Measurements from ENCODE around the gene AR. TPM values are rescaled to one million over a fixed set of nuclear protein-coding genes. Genes with fewer than 3 reads are reported as not detected.

Gene AR
- total RNA-seq, 1 experiment from 2014 or later: not detected

GRCh38 chrX:67673741-67674274 lies 130.0 kb downstream of the AR start:
- Histone ChIP-seq H3K9me3 (ENCODE audit: low read length) (no peaks in the 10 kb centered on the region), H3K9me2 (replicated peaks; ENCODE audit: low read length) (no peaks in the 10 kb centered on the region), H3K27me3 (ENCODE audit: low read length) (no peaks in the 10 kb centered on the region), H2AFZ (ENCODE audit: low read length) (no peak overlapping the region), H3K4me1 (ENCODE audit: insufficient read depth, low read length) (no peaks in the 10 kb centered on the region), H3K4me3 (ENCODE audit: low read length) (no peak overlapping the region), H4K20me1 (ENCODE audit: low read length) (no peaks in the 10 kb centered on the region), H3K79me2 (ENCODE audit: low read length) (no peaks in the 10 kb centered on the region), H3K27ac (ENCODE audit: low read length) (no peak overlapping the region), H3F3A (ENCODE audit: low read length, unreplicated experiment) (no peaks in the 10 kb centered on the region), H3K36me3 (ENCODE audit: low read depth, low read length) (no peaks in the 10 kb centered on the region), H3K4me2 (ENCODE audit: low read length) (no peak overlapping the region), H3K9ac (ENCODE audit: low read length) (no peak overlapping the region)
- DNase-seq: no peak
- no TSS peak for BruUV-seq (replicated peaks)
- intact Hi-C loops (cut with micrococcal nuclease): no loop called here
- TF ChIP-seq CTCF (conservative IDR thresholded peaks at IDR 0.05; ENCODE audit: low read depth, low read length) (no peak), EZH2 (IDR thresholded peaks at IDR 0.05; ENCODE audit: low read length, unreplicated experiment) (no peak), EZH2phosphoT487 (IDR thresholded peaks at IDR 0.05; ENCODE audit: borderline replicate concordance, low read length) (no peak)
- no peak for ATAC-seq
- ChIA-PET POLR2A (ENCODE audit: unreplicated experiment) (no interaction called here), CTCF (no interaction called here)

GRCh38 chrX:67674741-67675140 lies 130.9 kb downstream of the AR start:
- H2AFZ ChIP-seq (ENCODE audit: low read length): no peak overlapping the region
- ATAC-seq (no peak), DNase-seq (no peak)
- POLR2A ChIA-PET (ENCODE audit: unreplicated experiment): no interaction called here
- H4K20me1 ChIP-seq (ENCODE audit: low read length): no peaks in the 10 kb centered on the region
- TF ChIP-seq EZH2 (IDR thresholded peaks at IDR 0.05; ENCODE audit: low read length, unreplicated experiment) (no peak), EZH2phosphoT487 (IDR thresholded peaks at IDR 0.05; ENCODE audit: borderline replicate concordance, low read length) (no peak), CTCF (conservative IDR thresholded peaks at IDR 0.05; ENCODE audit: low read depth, low read length) (no peak)
- no peaks in the 10 kb centered on the region for H3K36me3 ChIP-seq (ENCODE audit: low read depth, low read length)
- intact Hi-C loops (cut with micrococcal nuclease): no loop called here
- H3K9ac ChIP-seq (ENCODE audit: low read length): no peak overlapping the region
- H3K27ac ChIP-seq (ENCODE audit: low read length): no peak overlapping the region
- no peaks in the 10 kb centered on the region for H3K27me3 ChIP-seq (ENCODE audit: low read length)
- no peak overlapping the region for H3K4me3 ChIP-seq (ENCODE audit: low read length)
- H3K4me2 ChIP-seq (ENCODE audit: low read length): no peak overlapping the region
- no peaks in the 10 kb centered on the region for H3K79me2 ChIP-seq (ENCODE audit: low read length)
- BruUV-seq (replicated peaks): no TSS peak
- CTCF ChIA-PET: no interaction called here
- no peaks in the 10 kb centered on the region for H3K4me1 ChIP-seq (ENCODE audit: insufficient read depth, low read length)
- no peaks in the 10 kb centered on the region for H3K9me3 ChIP-seq (ENCODE audit: low read length)
- H3K9me2 ChIP-seq (replicated peaks; ENCODE audit: low read length): no peaks in the 10 kb centered on the region
- no peaks in the 10 kb centered on the region for H3F3A ChIP-seq (ENCODE audit: low read length, unreplicated experiment)

GRCh38 chrX:67684136-67684535 lies 140.3 kb downstream of the AR start:
- Histone ChIP-seq H3K36me3 (ENCODE audit: low read depth, low read length) (no peaks in the 10 kb centered on the region), H3F3A (ENCODE audit: low read length, unreplicated experiment) (no peaks in the 10 kb centered on the region), H4K20me1 (ENCODE audit: low read length) (no peaks in the 10 kb centered on the region), H3K4me2 (ENCODE audit: low read length) (no peak overlapping the region), H3K79me2 (ENCODE audit: low read length) (no peaks in the 10 kb centered on the region), H3K4me3 (ENCODE audit: low read length) (no peak overlapping the region), H3K9ac (ENCODE audit: low read length) (no peak overlapping the region), H3K9me3 (ENCODE audit: low read length) (no peaks in the 10 kb centered on the region), H3K27ac (ENCODE audit: low read length) (no peak overlapping the region), H3K9me2 (replicated peaks; ENCODE audit: low read length) (no peaks in the 10 kb centered on the region), H2AFZ (ENCODE audit: low read length) (no peak overlapping the region), H3K27me3 (ENCODE audit: low read length) (no peaks in the 10 kb centered on the region), H3K4me1 (ENCODE audit: insufficient read depth, low read length) (no peaks in the 10 kb centered on the region)
- ChIA-PET CTCF (no interaction called here), POLR2A (ENCODE audit: unreplicated experiment) (no interaction called here)
- intact Hi-C loops (cut with micrococcal nuclease): no loop called here
- no peak for ATAC-seq
- TF ChIP-seq EZH2phosphoT487 (IDR thresholded peaks at IDR 0.05; ENCODE audit: borderline replicate concordance, low read length) (no peak), CTCF (conservative IDR thresholded peaks at IDR 0.05; ENCODE audit: low read depth, low read length) (no peak), EZH2 (IDR thresholded peaks at IDR 0.05; ENCODE audit: low read length, unreplicated experiment) (no peak)
- no TSS peak for BruUV-seq (replicated peaks)
- DNase-seq: no peak
